ENCODE results near the gene ITGA2. TPM values are rescaled to one million over a fixed set of nuclear protein-coding genes. Genes with fewer than 3 reads are reported as not detected.

Gene ITGA2
- total RNA-seq, 1 experiment from 2014 or later, result 36.6 TPM

DNA sequence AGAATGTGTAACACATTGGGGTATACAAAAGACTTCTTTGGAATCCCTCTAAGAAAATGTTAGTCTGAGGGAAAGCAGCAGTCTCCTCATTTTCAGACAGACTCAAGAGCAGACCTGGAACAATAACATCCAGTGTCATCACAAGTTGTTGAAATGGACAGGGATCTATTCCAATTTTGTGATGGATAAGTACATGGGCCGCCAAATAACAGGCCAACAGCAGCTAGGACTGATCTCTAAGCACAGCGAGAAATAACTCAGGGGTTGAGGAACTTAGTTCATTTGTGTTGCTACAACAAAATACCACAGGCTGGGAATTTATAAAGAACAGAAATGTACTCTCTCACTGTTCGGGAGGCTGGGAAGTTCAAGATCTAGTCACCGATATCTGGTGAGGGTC, 7.6 kb upstream of the ITGA2 start:
- POLR2A ChIA-PET, result no interaction called here
- no peak for DNase-seq (ENCODE audit: low read depth, low spot score)
- CTCF ChIA-PET, result no interaction called here

More for the DNA sequence above, 7.6 kb upstream of the ITGA2 start:
- TF ChIP-seq POLR2AphosphoS5 (IDR thresholded peaks at IDR 0.05; ENCODE audit: low read depth, low read length), result no peak
- no peak for TF ChIP-seq ELF1 (IDR thresholded peaks at IDR 0.05; ENCODE audit: borderline replicate concordance, low read depth)
- TF ChIP-seq, protein P1, sequence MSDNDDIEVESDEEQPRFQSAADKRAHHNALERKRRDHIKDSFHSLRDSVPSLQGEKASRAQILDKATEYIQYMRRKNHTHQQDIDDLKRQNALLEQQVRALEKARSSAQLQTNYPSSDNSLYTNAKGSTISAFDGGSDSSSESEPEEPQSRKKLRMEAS (IDR thresholded peaks at IDR 0.05), result no peak
- TF ChIP-seq, protein P2, sequence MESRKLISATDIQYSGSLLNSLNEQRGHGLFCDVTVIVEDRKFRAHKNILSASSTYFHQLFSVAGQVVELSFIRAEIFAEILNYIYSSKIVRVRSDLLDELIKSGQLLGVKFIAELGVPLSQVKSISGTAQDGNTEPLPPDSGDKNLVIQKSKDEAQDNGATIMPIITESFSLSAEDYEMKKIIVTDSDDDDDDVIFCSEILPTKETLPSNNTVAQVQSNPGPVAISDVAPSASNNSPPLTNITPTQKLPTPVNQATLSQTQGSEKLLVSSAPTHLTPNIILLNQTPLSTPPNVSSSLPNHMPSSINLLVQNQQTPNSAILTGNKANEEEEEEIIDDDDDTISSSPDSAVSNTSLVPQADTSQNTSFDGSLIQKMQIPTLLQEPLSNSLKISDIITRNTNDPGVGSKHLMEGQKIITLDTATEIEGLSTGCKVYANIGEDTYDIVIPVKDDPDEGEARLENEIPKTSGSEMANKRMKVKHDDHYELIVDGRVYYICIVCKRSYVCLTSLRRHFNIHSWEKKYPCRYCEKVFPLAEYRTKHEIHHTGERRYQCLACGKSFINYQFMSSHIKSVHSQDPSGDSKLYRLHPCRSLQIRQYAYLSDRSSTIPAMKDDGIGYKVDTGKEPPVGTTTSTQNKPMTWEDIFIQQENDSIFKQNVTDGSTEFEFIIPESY (IDR thresholded peaks at IDR 0.05; ENCODE audit: extremely low read depth, insufficient replicate concordance, low read length), result no peak
- TF ChIP-seq, protein P3, sequence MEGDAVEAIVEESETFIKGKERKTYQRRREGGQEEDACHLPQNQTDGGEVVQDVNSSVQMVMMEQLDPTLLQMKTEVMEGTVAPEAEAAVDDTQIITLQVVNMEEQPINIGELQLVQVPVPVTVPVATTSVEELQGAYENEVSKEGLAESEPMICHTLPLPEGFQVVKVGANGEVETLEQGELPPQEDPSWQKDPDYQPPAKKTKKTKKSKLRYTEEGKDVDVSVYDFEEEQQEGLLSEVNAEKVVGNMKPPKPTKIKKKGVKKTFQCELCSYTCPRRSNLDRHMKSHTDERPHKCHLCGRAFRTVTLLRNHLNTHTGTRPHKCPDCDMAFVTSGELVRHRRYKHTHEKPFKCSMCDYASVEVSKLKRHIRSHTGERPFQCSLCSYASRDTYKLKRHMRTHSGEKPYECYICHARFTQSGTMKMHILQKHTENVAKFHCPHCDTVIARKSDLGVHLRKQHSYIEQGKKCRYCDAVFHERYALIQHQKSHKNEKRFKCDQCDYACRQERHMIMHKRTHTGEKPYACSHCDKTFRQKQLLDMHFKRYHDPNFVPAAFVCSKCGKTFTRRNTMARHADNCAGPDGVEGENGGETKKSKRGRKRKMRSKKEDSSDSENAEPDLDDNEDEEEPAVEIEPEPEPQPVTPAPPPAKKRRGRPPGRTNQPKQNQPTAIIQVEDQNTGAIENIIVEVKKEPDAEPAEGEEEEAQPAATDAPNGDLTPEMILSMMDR (IDR thresholded peaks at IDR 0.05 in 2 of 3, conservative IDR thresholded peaks at IDR 0.05 in 1 of 3; ENCODE audit: borderline replicate concordance in 1 of 3, insufficient read depth in 1 of 3, low read depth in 2 of 3, low read length in 2 of 3), result no peak
- no peak for TF ChIP-seq POLR2A (IDR thresholded peaks at IDR 0.05; ENCODE audit: borderline replicate concordance, extremely low read depth, insufficient read depth, insufficient read length)
- no peak for TF ChIP-seq SIN3A (IDR thresholded peaks at IDR 0.05; ENCODE audit: low read depth)
- TF ChIP-seq ZNF274 (IDR thresholded peaks at IDR 0.05; ENCODE audit: low read depth, low read length), result no peak
- TF ChIP-seq EZH2 (IDR thresholded peaks at IDR 0.05), result no peak
- no peak for TF ChIP-seq YY1 (IDR thresholded peaks at IDR 0.05; ENCODE audit: extremely low read depth, insufficient replicate concordance, low read depth, low read length)
- TF ChIP-seq JUND (IDR thresholded peaks at IDR 0.05), result no peak
- Histone ChIP-seq H3K9ac (ENCODE audit: low read length) (no peak overlapping the region), H3K9me3 (ENCODE audit: control insufficient read depth in 1 of 2, insufficient read depth in 1 of 2, low read depth in 1 of 2, low read length in 2 of 2) (no peaks in the 10 kb centered on the region), H2AFZ (ENCODE audit: low read depth, low read length, poor library complexity, severe bottlenecking) (no peak overlapping the region), H3K27ac (ENCODE audit: low read depth, low read length) (no peak overlapping the region), H3K4me2 (ENCODE audit: low read length) (no peak overlapping the region), H3K36me3 (ENCODE audit: control insufficient read depth in 1 of 2, insufficient read depth in 2 of 2, low read length in 2 of 2) (no peaks in the 10 kb centered on the region), H3K4me3 (replicated peaks in 1 of 2; ENCODE audit: low read depth in 1 of 2, low read length in 2 of 2) (no peak overlapping the region), H3K27me3 (ENCODE audit: insufficient read depth, low read length) (no peaks in the 10 kb centered on the region), H3K9me2 (ENCODE audit: insufficient read depth) (no peaks in the 10 kb centered on the region), H4K20me1 (ENCODE audit: insufficient read depth) (no peaks in the 10 kb centered on the region), H3K79me2 (ENCODE audit: insufficient read depth, low read length) (no peaks in the 10 kb centered on the region), H3K4me1 (ENCODE audit: control insufficient read depth in 1 of 2, insufficient read depth in 2 of 2, low read length in 2 of 2) (peaks cover 10 to 32% of the 10 kb centered on the region in 2 experiments)
- RAD21 ChIA-PET (ENCODE audit: low non-redundant PET in 1 of 2, low total read pairs in 2 of 2, uncharacterized antibody in 2 of 2, unreplicated experiment in 2 of 2), result no interaction called here
- intact Hi-C loops (cut with micrococcal nuclease), result no loop called here
- no peak for ATAC-seq
- no TSS peak for BruUV-seq (replicated peaks)
